ENCODE measurements around the gene SKP2.

DNA sequence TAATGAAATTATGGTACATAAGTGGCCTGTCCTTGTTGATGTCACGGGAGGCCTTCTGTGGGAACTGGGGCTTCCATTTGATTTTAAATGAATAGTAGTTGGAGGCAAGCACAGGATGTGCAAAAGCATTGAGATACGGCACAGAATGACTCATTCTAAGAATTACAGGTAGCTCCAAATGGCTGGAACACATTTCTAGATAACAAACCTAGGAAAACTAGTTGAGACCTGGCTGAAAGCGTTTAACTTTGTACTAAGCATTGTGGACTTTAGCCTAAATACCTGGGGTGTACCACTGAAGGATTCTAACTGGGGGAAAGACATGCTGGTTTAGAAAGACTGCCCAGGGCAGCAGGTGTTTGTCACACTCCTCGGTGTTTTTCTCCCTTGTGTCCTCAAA is 9.4 kb downstream of the SKP2 start:
- TF ChIP-seq SUZ12 (IDR thresholded peaks at IDR 0.05) (no peak), FOXA1 (IDR thresholded peaks at IDR 0.05) (no peak), SP1 (IDR thresholded peaks at IDR 0.05) (no peak), LEF1 (IDR thresholded peaks at IDR 0.05; ENCODE audit: borderline replicate concordance) (no peak), ARNT (IDR thresholded peaks at IDR 0.05) (no peak), L3MBTL2 (conservative IDR thresholded peaks at IDR 0.05) (no peak), NFRKB (IDR thresholded peaks at IDR 0.05) (no peak), BHLHE40 (IDR thresholded peaks at IDR 0.05; ENCODE audit: borderline replicate concordance) (no peak), HDGF (IDR thresholded peaks at IDR 0.05; ENCODE audit: borderline replicate concordance) (no peak)
- TF ChIP-seq, protein P1, sequence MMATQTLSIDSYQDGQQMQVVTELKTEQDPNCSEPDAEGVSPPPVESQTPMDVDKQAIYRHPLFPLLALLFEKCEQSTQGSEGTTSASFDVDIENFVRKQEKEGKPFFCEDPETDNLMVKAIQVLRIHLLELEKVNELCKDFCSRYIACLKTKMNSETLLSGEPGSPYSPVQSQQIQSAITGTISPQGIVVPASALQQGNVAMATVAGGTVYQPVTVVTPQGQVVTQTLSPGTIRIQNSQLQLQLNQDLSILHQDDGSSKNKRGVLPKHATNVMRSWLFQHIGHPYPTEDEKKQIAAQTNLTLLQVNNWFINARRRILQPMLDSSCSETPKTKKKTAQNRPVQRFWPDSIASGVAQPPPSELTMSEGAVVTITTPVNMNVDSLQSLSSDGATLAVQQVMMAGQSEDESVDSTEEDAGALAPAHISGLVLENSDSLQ (IDR thresholded peaks at IDR 0.05) = no peak

Measured in HEK293T (cell line).